ENCODE measurements around the gene CD82.

Gene CD82

GRCh38 chr11:44575962-44576361 is 10.5 kb downstream of the CD82 start:
- DNase-seq (ENCODE audit: low spot score): no peak

GRCh38 chr11:44576656-44577055 is 11.2 kb downstream of the CD82 start:
- no peak for DNase-seq (ENCODE audit: low spot score)

- DNase-seq (ENCODE audit: low spot score): no peak
These were observed 11.9 kb downstream of the CD82 start for GRCh38 chr11:44577231-44577830.

DNA sequence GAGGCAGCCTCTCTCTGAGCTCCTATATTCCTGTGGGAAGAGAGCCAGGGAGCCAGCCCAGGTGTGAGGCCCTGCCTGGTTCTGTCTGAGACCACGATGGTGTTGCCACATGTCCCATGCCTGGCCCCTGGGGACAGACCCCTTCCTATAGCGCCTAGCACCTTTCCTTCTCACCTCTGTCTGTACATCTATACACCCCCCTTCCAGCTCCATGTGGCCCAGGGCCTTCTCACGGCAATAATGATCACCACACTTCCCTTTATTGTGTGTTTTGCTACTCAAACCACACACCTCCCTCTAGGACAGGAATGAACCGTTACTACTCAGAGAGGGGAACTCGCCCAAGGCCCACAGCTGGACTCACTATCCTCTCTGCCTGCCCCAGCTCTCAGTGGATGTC is 12.8 kb downstream of the CD82 start:
- DNase-seq (ENCODE audit: low spot score): no peak

GRCh38 chr11:44579302-44579761 is 13.9 kb downstream of the CD82 start:
- DNase-seq (ENCODE audit: low spot score): no peak

- peak; percentile 82 for DNase-seq (ENCODE audit: low spot score)
These were observed 15.2 kb downstream of the CD82 start for GRCh38 chr11:44580701-44581100.

DNA sequence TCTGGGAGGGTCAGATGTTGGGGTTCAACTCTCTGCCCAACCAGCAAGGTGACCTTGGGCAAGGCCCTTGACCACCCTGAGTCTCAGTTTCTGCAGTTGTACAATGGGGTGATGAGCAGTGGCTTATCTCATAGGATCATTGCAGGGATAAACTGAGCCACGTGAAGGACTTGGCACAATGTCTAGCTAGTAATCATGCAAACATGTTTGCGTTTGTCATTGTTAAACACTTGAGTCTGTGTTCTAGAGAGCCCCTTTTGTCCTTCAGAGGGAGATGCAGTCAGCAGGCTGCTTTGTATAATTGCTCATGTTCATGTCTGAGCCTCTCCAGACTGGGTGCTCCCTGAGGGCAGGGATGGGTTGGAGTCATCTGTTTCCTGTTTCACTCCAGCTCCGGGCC is 15.8 kb downstream of the CD82 start:
- no peak for DNase-seq (ENCODE audit: low spot score)

GRCh38 chr11:44582641-44583352 is 17.3 kb downstream of the CD82 start:
- DNase-seq (ENCODE audit: low spot score): no peak

DNA sequence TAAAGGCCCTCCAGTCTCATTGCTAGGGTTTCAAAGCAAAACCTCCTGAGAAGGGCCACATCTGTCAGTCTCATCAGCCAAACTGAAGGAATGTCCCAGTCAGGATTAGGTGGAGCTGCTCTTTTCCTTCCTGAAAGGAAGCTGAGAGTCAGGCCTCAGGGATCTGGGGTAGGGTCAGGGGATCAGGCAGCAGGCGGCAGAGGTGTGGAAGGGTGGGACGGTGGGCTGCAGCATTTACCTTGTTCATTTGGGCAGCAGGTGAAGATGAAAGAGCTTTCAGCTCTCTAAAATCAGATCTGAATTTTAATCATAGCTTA is 17.8 kb downstream of the CD82 start:
- DNase-seq (ENCODE audit: low spot score): no peak

- no peak for DNase-seq (ENCODE audit: low spot score)
These were observed 20.0 kb downstream of the CD82 start for GRCh38 chr11:44585421-44585820.

DNA sequence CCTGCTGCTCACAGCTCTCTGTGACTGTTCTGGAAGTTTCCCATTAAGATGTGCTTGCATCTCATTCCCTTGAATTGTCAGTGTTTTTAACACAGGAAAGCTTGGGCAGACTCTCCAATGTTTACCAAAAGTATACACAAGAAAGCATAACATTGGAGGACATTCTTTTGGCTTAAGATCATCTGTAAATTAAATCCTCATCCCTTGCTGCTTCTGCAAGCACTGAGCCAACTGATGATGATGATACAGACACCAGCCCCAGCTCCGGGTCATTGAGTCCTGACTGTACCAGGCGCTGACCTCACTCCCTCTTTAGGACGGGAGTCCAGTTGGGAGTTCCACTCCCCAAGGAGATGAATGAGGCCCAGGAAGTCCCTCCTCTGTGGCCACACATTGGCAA is 23.8 kb downstream of the CD82 start:
- no peak for DNase-seq (ENCODE audit: low spot score)

GRCh38 chr11:44590769-44591168 is 25.3 kb downstream of the CD82 start:
- DNase-seq (ENCODE audit: low spot score): no peak

- no peak for DNase-seq (ENCODE audit: low spot score)
These were observed 26.1 kb downstream of the CD82 start for GRCh38 chr11:44591557-44591956.

DNA sequence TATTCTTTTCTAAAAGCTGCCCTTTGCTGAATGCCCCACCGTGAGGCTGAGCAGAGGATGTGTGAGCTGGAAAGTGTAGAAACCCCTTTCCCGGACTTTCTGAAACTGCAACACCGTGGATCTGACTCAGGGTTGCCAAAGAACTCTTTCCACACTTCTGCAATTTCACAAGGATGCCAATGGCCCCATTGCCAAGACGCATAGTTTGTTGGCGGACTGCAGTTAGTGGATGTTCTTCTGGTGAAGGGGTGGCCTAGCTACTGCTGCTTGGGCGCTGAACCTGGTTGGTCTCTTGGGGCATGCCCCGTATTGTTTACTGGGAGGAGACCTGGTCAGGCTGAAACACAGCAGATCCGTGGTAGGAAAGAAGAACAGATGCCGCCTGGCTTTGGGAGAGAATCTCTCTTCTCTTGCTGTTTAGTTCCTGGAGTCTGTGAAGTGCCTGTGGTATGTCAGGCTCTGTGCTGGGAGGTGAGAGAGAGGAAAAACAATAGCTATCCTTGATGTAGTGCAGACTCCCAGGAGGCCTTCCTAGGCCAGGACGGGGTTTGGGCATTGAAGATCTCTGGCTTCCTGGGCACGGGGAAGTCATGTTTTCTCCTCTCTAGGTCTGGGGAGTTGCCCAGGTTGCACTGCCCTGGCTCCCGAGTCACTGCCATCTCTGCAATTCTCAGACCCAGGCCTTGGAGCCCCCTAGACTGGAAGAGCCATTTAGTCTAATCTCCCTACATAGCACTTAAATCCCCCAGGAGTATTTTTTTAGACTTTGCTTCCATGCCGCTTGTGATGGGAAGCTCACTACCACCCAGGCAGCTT is 26.9 kb downstream of the CD82 start:
- DNase-seq (ENCODE audit: low spot score): no peak

- DNase-seq (ENCODE audit: low spot score): no peak
These were observed 27.8 kb downstream of the CD82 start for GRCh38 chr11:44593251-44593650.

- no peak for DNase-seq (ENCODE audit: low spot score)
These were observed 29.5 kb downstream of the CD82 start for GRCh38 chr11:44595006-44595405.

DNA sequence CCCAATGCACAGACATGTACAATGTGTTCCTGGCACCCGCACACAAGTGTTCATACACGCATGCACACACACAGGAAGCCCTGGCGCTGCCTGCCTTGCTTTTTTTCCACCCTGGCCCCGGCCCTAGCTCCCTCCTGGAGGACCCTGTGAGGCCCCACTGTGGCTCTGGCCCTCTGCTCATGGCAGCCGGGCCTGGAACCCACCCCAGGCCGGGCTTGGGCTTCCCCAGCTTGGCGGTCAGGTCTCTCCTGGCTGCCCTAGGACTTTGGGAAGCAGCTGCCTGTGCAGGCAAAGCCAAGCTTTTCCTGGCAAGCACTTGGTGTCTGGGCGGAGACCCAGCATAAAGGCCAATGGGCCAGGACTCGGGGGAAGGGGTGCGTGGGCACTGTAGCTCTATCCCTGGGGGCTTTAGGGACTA is 30.5 kb downstream of the CD82 start:
- DNase-seq (ENCODE audit: low spot score): peak; percentile 83

DNA sequence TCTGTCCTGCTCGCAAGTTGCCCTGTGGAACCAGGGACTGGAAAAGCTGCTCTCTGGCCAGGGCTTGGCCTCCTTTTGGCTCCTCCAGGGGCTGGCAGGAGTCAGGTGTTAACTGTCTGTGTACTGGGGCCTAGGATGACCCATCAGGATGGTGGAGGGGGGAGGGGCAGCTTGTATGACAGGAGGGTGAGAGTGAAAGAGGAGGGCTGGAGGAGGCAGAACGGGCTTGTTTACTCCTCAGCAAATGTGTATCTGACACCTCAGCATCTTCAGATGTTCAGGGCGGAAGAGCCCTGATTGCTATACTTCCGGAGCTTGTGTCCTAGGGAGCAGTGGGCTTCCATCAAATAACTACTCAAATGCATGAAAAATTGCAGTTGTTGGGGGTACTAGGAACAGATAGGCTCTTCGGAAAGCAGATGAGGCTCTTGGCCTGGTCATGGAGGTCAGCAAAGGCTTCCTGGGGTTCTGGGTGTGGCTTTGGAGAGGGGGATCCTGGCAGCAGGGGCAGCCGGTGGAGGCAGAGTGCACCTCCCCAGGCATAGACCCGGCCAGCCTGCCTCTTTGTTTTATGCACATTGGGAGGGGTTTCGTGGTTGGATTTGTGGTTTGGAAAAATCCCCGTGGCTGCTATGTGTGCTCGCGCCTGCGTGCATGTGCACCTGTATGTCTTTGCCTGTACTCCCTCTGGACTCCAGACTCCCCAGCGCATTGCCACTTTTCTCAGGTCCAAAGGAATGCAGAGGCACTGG is 31.2 kb downstream of the CD82 start:
- DNase-seq (ENCODE audit: low spot score): peak; percentile 39

- no peak for DNase-seq (ENCODE audit: low spot score)
These were observed 32.0 kb downstream of the CD82 start for GRCh38 chr11:44597358-44598012.

DNA sequence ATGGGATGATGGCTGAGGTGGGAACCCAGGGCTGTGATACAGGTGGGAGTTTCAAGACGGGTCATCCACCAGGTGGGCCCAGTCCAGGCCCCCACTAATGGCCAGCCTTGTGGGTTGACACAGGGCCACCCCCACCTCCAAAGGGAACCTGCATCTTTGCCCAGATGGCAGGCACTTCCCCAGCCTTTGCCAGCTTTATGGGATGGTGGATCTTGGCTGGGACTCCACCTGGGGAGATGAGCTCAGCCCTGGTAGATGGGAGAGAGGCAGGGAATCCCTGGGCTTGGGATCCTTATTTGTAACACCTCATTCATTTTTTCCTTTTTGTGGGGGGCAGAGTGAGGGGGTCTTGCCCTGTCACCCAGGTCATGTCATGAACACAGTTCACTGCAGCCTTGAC is 33.4 kb downstream of the CD82 start:
- DNase-seq (ENCODE audit: low spot score): peak; percentile 53

DNA sequence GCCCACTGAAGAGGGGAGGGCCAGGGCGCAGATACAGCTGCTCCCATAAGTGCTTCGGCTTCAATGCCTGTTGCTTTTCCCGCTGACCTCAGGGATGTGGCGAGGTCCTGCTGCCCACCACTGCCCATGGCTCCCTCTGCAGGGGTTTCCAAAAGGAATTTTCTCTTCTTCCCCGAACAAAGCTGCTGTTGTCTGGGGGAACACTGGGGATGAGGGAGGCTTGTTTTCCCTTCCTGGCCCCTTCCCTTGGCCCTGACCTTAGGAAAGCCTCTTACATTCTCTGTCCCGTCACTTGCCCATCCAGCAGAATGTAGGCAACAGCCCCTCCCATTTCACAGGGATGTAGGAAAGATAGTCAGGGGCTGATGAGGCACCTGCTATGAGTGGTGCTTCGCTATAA is 34.8 kb downstream of the CD82 start:
- DNase-seq (ENCODE audit: low spot score): no peak

GRCh38 chr11:44600839-44601383 is 35.4 kb downstream of the CD82 start:
- no peak for DNase-seq (ENCODE audit: low spot score)
